H4 (cell line): ENCODE results near the gene NFKBIE. TPM values are rescaled to one million over a fixed set of nuclear protein-coding genes. Genes with fewer than 3 reads are reported as not detected.

ENCODE experiments used
- total RNA-seq: library from RNA; depleted of rRNA; stranded (reverse); fragments of >200 nt; shearing (Covaris generic); gene quantifications from 2 replicates; pipeline ENCODE4 v1.2.3, GENCODE V29; 2014; rRNA removed

NFKBIE gene
- total RNA-seq, 1 experiment from 2014 or later = 12.4 TPM

Other genes with a start within 250 kb of the NFKBIE start
- gene MRPL14, start 138.1 kb downstream of the NFKBIE start, total RNA-seq = 136 and 145 TPM in 2 replicates
- 15.8 and 28.6 TPM in 2 replicates for gene TMEM63B, start 138.0 kb downstream of the NFKBIE start, total RNA-seq
- gene CAPN11, start 106.7 kb downstream of the NFKBIE start, total RNA-seq = not detected in 2 replicates
- gene MYMX, start 48.6 kb downstream of the NFKBIE start, total RNA-seq = not detected in 2 replicates
- 17.3 and 33.8 TPM in 2 replicates for gene SLC29A1, start 42.0 kb downstream of the NFKBIE start, total RNA-seq
- gene HSP90AB1, start 18.4 kb downstream of the NFKBIE start, total RNA-seq = 2,045 and 2,316 TPM in 2 replicates
- gene SLC35B2, start 8.0 kb downstream of the NFKBIE start, total RNA-seq = 177 and 195 TPM in 2 replicates
- 0.37 TPM in 1 of 2 replicates, not detected in the other for gene TMEM151B, start 4.9 kb upstream of the NFKBIE start, total RNA-seq
- 9.5 and 14.0 TPM in 2 replicates for gene AARS2, start 47.8 kb upstream of the NFKBIE start, total RNA-seq
- not detected in 2 replicates for gene SPATS1, start 77.1 kb upstream of the NFKBIE start, total RNA-seq
- gene CDC5L, start 122.2 kb upstream of the NFKBIE start, total RNA-seq = 29.0 and 34.7 TPM in 2 replicates